ENCODE results near the gene GNA14.
A peak's percentile ranks its signal among the peaks of the same experiment; 100 is the strongest.

Gene GNA14

DNA sequence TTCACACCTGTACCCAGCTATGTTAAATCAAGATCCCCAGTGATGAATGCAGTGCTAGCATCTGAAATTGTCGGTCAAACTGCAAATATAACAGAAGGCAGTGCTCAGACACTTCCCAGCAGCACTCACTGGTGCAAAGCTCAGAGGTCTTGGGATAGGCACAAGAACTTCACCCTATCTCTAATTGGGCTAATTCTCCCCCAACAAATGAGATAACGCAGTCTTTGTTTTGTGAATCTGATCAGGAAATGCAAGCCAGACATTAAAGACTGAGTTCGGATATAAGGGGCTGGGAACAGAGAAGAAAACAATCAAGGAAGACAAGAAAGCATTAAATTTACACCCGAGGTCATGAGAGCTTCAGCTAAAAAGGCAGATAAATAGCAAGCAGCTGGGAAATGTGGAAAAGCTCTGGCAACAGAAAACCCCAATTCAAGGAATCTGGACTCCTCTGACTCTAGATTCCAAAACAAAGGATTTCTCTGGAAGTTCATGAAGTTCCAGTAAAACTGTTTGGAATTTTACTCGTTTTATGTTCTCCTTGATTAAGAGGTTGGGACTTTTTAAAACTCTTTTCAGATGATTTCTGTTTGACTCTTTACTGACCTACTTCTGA is 65.1 kb downstream of the GNA14 start:
- no peak overlapping the region for H3K4me3 Mint-ChIP-seq
- peaks cover 39% of the 10 kb centered on the region for H3K4me1 Mint-ChIP-seq
- no peaks in the 10 kb centered on the region for H3K36me3 Mint-ChIP-seq (ENCODE audit: low read depth)
- no peaks in the 10 kb centered on the region for H3K27me3 Mint-ChIP-seq (ENCODE audit: low read depth)
- TF ChIP-seq, protein P1, sequence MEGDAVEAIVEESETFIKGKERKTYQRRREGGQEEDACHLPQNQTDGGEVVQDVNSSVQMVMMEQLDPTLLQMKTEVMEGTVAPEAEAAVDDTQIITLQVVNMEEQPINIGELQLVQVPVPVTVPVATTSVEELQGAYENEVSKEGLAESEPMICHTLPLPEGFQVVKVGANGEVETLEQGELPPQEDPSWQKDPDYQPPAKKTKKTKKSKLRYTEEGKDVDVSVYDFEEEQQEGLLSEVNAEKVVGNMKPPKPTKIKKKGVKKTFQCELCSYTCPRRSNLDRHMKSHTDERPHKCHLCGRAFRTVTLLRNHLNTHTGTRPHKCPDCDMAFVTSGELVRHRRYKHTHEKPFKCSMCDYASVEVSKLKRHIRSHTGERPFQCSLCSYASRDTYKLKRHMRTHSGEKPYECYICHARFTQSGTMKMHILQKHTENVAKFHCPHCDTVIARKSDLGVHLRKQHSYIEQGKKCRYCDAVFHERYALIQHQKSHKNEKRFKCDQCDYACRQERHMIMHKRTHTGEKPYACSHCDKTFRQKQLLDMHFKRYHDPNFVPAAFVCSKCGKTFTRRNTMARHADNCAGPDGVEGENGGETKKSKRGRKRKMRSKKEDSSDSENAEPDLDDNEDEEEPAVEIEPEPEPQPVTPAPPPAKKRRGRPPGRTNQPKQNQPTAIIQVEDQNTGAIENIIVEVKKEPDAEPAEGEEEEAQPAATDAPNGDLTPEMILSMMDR (IDR thresholded peaks at IDR 0.05; ENCODE audit: unreplicated experiment in 3 of 3): no peak
- H3K9me3 Mint-ChIP-seq: no peaks in the 10 kb centered on the region
- peak overlapping the region; percentile 77 to 91 (median 83) for H3K27ac Mint-ChIP-seq

DNA sequence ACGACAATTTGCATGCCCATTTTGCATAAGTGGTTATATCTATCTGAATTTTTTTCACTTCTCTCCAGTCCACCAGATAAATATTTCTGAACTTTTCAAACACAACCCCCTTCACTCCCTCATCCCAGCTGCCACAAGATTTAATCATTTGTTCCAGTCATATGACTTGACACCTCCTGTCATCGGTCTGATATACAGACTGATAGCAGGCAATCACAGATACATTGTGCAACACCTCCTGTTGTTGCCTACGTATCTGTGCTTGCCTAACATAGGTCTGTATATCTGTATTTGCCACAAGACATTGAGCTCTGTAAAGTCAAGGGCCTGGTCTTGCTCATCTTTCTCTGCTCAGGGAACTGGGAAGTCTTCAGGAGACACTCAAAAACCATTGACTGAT is 65.6 kb downstream of the GNA14 start:
- H3K4me3 Mint-ChIP-seq: no peak overlapping the region
- TF ChIP-seq, protein P1 (IDR thresholded peaks at IDR 0.05; ENCODE audit: unreplicated experiment in 3 of 3): no peak
- H3K36me3 Mint-ChIP-seq (ENCODE audit: low read depth): no peaks in the 10 kb centered on the region
- H3K27ac Mint-ChIP-seq: peak overlapping the region; percentile 7 to 91 (median 77)
- no peaks in the 10 kb centered on the region for H3K9me3 Mint-ChIP-seq
- H3K4me1 Mint-ChIP-seq: peaks cover 34% of the 10 kb centered on the region
- no peaks in the 10 kb centered on the region for H3K27me3 Mint-ChIP-seq (ENCODE audit: low read depth)

DNA sequence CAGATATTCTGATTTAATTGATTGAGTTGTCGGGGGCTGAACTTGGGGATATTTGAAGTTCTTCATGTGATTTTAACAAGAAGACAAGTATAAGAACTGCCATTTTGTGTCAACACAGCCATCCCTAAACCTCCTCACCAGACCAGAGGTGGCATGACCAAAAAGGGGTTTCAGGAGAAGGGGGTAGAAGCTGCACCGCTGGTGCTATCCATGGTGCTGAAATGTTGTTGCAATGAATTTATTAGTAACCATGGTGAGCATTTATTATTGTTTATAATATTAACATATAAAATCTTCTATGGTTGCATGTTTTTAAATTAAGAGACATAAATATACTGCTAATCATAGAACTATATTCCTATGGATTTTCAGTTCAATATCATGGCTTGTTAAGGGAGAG is 72.3 kb downstream of the GNA14 start:
- Mint-ChIP-seq H3K4me1 (no peaks in the 10 kb centered on the region), H3K27me3 (ENCODE audit: low read depth) (no peaks in the 10 kb centered on the region), H3K36me3 (ENCODE audit: low read depth) (no peaks in the 10 kb centered on the region), H3K9me3 (no peaks in the 10 kb centered on the region), H3K27ac (no peak overlapping the region), H3K4me3 (no peak overlapping the region)
- TF ChIP-seq, protein P1 (IDR thresholded peaks at IDR 0.05; ENCODE audit: unreplicated experiment in 3 of 3): no peak

DNA sequence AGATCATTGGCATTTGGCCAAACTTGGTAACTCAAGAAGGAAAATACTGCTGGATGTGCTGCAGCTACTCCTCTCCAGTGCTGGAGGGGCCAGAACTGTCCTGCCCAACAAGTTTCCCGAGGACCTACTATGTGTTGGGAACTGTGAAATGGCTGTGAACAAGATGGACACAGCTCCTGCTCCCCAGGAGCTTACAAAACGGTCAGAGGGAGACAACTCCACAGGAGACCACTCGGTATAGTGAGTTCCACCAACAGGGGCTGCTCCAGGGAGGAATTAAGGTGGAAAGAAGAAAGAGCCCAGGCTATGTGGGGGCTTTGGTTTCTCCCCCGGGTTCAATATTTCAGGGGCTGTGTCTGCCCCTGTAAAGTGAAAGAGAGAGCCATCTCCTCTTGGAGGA is 78.8 kb downstream of the GNA14 start:
- peaks cover 8% of the 10 kb centered on the region for H3K27me3 Mint-ChIP-seq (ENCODE audit: low read depth)
- H3K4me1 Mint-ChIP-seq: no peaks in the 10 kb centered on the region
- TF ChIP-seq, protein P1 (IDR thresholded peaks at IDR 0.05; ENCODE audit: unreplicated experiment in 3 of 3): no peak
- H3K36me3 Mint-ChIP-seq (ENCODE audit: low read depth): no peaks in the 10 kb centered on the region
- no peak overlapping the region for H3K27ac Mint-ChIP-seq
- no peak overlapping the region for H3K4me3 Mint-ChIP-seq
- no peaks in the 10 kb centered on the region for H3K9me3 Mint-ChIP-seq

DNA sequence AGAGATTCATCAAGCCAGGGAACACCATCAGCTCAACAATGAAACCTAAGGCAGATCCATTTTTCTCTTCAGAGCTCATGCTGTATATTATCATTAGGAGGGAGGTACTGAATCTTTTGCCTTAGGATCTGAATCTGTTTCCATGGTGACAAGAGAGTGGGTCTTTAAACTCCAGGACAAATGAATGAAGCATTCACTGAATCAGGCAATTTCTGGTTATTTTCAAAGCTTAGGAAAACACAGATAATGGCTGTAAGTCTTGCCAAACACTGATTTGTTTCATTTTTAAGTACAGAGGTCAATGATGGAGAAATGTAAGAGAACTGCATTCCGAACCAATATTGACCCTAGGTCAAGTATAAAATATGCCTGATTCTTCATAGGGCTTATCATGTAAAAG is 84.9 kb downstream of the GNA14 start:
- Mint-ChIP-seq H3K36me3 (ENCODE audit: low read depth) (no peaks in the 10 kb centered on the region), H3K27ac (no peak overlapping the region), H3K9me3 (no peaks in the 10 kb centered on the region), H3K4me1 (no peaks in the 10 kb centered on the region), H3K27me3 (ENCODE audit: low read depth) (peaks cover 4% of the 10 kb centered on the region), H3K4me3 (no peak overlapping the region)
- TF ChIP-seq, protein P1 (IDR thresholded peaks at IDR 0.05; ENCODE audit: unreplicated experiment in 3 of 3): no peak

DNA sequence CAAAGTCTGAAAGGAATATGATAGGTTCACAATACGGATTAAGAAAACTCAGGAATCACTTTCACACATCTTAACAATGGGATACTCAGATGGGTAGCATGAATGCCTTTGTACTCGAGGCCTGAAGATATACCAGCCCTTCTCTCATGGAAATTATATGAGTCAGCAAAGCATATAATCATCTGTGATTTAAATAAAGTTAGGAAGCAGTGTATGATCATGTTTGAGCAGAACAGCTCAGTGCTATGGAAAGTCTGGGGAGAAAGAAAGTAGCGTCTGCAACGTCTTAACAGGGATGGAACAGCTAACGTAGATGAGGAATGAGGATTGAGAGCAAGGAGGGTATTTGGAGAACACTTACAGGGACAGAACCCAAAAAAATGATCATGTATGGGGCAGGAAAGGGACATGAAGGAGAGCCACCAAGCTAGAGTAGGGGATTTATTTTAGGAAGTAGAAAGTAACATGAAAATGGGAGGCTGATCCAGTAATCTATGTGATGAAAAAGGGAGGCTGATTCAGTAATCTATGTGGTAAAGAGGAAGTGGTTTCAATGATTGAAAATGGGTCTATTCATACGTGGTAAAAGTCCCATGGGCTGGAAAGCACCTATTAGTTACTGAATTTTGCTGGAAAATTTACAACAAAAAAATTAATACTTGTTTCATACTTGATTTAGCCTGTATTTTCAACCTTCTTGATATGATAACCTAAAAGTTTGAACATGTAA is 85.9 kb downstream of the GNA14 start:
- no peak overlapping the region for H3K27ac Mint-ChIP-seq
- H3K27me3 Mint-ChIP-seq (ENCODE audit: low read depth): no peaks in the 10 kb centered on the region
- no peaks in the 10 kb centered on the region for H3K36me3 Mint-ChIP-seq (ENCODE audit: low read depth)
- TF ChIP-seq, protein P1 (IDR thresholded peaks at IDR 0.05; ENCODE audit: unreplicated experiment in 3 of 3): no peak
- H3K9me3 Mint-ChIP-seq: no peaks in the 10 kb centered on the region
- no peak overlapping the region for H3K4me3 Mint-ChIP-seq
- no peaks in the 10 kb centered on the region for H3K4me1 Mint-ChIP-seq

Data from nephron (organoid).